Astrocyte of the cerebellum (primary cell): ENCODE results near the gene KMT2A.

Experiments used
- DNase-seq: peaks from one replicate; pipeline ENCODE4 v3.0.0-alpha.2; 2011; ENCODE audit warnings: low read depth
- H3K4me3 ChIP-seq: 2 replicates; pipeline ENCODE4 v1.5.1; 2011; ENCODE audit warnings: mild to moderate bottlenecking, low read depth, low read length, moderate library complexity
- in situ Hi-C: cut with HindIII; loops from 2 replicates; pipeline ENCODE4 v1.10.0; 2017; ENCODE audit warnings: low sequenced_read_pairs
- TF ChIP-seq, protein P1 (sequence below): IDR thresholded peaks from 2 replicates; pipeline ENCODE4 v1.5.1; 2012; ENCODE audit warnings: low read length, low read depth, moderate library complexity, mild to moderate bottlenecking; ENCODE audit errors: missing control alignments

KMT2A gene

DNA sequence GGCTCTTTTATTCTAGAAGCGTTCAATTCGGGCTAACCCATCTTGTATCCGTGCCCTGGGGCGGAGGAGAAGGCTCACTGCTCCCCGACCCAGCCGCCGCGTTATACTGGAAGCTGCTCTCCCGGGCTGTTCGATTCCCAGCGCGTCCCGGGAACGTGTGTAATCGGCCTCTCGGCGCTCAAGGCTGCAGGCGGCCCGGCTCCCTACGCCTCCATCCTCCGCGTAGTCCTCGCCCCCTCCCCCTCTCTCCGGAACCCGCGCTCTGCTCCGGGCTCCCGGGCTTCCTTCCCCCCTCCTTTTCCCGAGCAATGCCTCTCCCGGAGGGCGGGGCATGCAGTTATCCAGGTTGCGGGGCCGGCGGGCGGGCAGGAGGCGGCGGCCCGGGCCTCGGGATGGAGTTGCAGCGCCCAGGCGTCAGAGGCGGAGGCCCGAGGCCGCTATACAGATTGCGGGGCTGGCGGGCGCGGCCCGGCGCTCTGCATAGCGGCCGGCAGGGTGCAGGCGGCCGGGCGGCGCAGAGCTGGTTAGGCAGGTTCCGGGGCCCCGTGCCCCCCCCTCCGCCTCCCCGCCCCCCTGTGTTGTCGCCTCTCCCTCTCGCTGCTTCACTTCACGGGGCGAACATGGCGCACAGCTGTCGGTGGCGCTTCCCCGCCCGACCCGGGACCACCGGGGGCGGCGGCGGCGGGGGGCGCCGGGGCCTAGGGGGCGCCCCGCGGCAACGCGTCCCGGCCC is at the start of gene KMT2A:
TSS of gene KMT2A (plus strand) at position 600 of the 732 bp plus-strand sequence. CDS start at position 621, 21 bp downstream.
- in situ Hi-C loops, result no loop called here
- peak; percentile 89 for DNase-seq

DNA sequence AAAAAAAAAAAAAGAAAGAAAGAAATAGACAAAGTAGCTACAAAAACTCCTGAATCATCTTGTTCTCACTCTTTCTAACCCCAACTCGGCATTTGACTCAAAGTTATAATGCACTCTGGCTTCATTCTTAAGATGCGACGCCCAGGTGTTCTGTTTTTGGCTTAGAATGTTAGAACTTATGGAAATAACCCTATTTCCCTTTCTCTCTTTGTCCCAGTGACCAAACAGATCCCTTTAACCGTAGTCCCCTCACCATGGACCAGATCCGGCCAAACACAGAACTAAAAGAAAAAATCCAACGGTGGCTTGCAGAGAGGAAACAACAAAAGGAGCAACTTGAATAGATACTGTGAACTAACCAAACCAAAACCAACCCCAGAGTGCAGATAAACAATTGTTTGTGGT is 40.2 kb upstream of the KMT2A start:
- in situ Hi-C loops, result no loop called here
- TF ChIP-seq, protein P1, sequence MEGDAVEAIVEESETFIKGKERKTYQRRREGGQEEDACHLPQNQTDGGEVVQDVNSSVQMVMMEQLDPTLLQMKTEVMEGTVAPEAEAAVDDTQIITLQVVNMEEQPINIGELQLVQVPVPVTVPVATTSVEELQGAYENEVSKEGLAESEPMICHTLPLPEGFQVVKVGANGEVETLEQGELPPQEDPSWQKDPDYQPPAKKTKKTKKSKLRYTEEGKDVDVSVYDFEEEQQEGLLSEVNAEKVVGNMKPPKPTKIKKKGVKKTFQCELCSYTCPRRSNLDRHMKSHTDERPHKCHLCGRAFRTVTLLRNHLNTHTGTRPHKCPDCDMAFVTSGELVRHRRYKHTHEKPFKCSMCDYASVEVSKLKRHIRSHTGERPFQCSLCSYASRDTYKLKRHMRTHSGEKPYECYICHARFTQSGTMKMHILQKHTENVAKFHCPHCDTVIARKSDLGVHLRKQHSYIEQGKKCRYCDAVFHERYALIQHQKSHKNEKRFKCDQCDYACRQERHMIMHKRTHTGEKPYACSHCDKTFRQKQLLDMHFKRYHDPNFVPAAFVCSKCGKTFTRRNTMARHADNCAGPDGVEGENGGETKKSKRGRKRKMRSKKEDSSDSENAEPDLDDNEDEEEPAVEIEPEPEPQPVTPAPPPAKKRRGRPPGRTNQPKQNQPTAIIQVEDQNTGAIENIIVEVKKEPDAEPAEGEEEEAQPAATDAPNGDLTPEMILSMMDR, result no peak
- DNase-seq, result no peak
- H3K4me3 ChIP-seq, result no peak overlapping the region

More for the DNA sequence above, at the start of gene KMT2A:
- peak within 1 kb of the TSS; percentile 93 for H3K4me3 ChIP-seq
- TF ChIP-seq, protein P1, result no peak

DNA sequence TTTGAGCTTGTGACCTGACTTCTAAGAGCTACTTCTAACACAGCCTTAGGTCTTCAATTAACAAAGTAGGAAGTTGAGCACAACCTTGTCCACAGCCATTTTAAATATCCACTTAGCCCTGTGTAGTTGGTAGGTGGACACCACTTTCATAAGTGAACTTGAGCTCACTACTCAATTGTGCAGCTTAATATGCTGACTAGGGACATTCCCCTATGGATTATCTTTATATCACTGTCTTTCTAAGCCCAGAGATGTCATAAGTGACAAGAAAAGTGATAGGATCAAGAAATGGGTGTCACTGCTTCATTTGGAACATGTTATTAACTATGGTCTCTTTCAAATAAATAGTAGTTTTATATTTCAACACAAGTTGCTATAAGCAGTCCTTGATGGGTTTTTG is 38.8 kb upstream of the KMT2A start:
- in situ Hi-C loops, result no loop called here

DNA sequence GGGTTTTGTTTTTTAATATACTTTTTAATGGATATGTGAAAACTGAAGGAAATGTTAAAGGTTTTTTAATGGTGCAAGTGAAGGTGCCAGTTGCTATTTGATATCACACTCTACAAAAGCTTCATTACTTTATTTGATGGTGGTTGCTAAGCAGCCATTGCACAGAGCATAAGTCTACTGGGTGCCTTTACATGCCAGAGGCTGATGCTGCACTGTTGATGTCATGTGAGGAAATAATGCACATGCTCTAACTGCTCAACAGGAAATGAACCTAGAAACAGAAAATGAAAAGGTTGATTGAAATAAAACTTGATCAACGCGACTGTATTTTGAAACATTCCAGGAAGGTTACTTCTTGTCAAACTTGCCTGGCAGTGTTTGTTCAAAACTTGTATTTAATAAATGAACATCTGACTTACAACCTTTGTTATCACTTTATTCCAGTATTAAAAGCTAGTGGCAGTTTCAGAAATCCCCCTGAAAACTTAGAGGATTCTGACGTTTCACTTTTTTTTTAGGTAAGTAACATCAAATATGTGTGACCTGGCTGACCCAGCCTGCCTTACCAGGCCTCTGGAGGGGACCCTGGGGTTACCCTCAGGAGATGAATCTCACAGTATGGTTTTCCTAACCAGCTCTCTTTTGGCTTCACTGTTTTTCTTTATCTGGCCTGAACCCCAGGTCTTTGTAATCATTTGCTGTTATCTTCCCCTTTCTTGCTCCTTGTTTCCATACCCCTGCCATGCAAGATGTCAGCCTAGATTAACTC is 37.3 kb upstream of the KMT2A start:
- no peak for DNase-seq
- in situ Hi-C loops, result no loop called here
- no peak overlapping the region for H3K4me3 ChIP-seq
- TF ChIP-seq, protein P1, result no peak

More for the DNA sequence above, 38.8 kb upstream of the KMT2A start:
- no peak for DNase-seq
- TF ChIP-seq, protein P1, result no peak
- H3K4me3 ChIP-seq, result no peak overlapping the region

DNA sequence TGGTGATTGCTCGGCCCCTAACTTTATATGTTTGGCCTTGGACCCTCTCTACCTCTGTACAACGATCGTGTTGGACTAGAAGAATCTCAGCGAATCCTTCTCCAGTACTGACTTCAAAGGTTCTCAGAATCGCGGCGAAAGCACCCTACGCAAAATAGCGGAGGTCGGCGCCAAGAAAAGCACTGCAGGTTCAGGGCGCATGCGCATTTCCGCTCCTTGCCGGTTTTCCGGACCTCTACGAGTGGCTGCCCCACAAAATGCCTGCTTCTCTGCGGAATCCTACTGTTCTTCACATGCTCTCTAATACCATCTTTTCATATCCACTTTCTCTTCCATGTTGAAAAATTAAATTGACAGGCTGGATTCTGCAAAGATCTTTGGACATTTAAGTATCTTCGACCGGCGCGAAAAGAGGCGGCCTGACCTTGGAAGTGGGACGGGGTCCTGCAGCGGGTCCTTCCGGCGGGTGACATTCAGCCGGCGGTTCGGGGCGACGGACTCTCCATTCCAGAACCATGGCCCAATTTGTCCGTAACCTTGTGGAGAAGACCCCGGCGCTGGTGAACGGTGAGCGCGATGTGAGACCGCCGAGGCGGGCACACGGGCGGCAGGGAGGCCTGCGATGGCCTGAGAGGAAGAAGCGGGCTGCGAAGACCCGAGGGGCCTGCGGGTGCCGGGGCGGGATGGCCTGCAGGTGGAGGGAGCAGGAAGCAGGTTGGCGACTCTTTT is 35.0 kb upstream of the KMT2A start, which contains the start of gene ATP5MG:
TSS of gene ATP5MG (plus strand) at position 456 of the 729 bp plus-strand sequence. CDS start at position 516, 60 bp downstream.
- in situ Hi-C loops, result no loop called here
- H3K4me3 ChIP-seq, result peak within 1 kb of the TSS; percentile 86
- peak; percentile 76 for DNase-seq
- TF ChIP-seq, protein P1, result peak; percentile 31
